Right atrium auricular region (tissue), 2 donors: ENCODE results near the gene ZNF253. TPM values are rescaled to one million over a fixed set of nuclear protein-coding genes. Genes with fewer than 3 reads are reported as not detected.
"Not testable (repeated sequence)": the region's sequence is repeated elsewhere in the genome, so short reads cannot be mapped to it uniquely, and the experiment has no call there.

Experiments used
- DNase-seq: peaks from one replicate; pipeline ENCODE4 v3.0.0-alpha.2; 2019; ENCODE audit warnings: low spot score
- H3K27ac ChIP-seq, 2 donors: fragments of 200-600 bp; sonication (generic); 1 replicate in 1 of 2; 2 replicates in 1 of 2; pipeline ENCODE4 v1.5.1; 2016 to 2019
- H3K27me3 ChIP-seq, 2 donors: fragments of 200-600 bp; sonication (generic); one replicate each; pipeline versions ENCODE4 v1.5.1 to v1.6.0; 2017 to 2019
- H3K36me3 ChIP-seq: fragments of 200-600 bp; sonication (generic); one replicate; pipeline ENCODE4 v1.5.1; 2016
- H3K4me1 ChIP-seq, 2 donors: fragments of 200-600 bp; sonication (generic); one replicate each; pipeline versions ENCODE4 v1.5.1 to v1.6.0; 2017 to 2019
- H3K4me3 ChIP-seq, 2 donors: fragments of 200-600 bp; sonication (generic); 1 replicate in 1 of 2; 2 replicates in 1 of 2; pipeline ENCODE4 v1.5.1; 2017 to 2019; ENCODE audit warnings: mild to moderate bottlenecking in 1 of 2, moderate library complexity in 1 of 2
- H3K9me3 ChIP-seq, 2 donors: fragments of 200-600 bp; sonication (generic); one replicate each; pipeline ENCODE4 v1.5.1; 2019
- CTCF ChIP-seq, 2 donors: fragments of 200-600 bp; sonication (generic); IDR thresholded peaks; one replicate each; pipeline ENCODE4 v1.5.1; 2019; ENCODE audit warnings: antibody characterized with exemption in 2 of 2
- total RNA-seq, 2 donors: library from RNA; depleted of rRNA; stranded (reverse); fragments of >200 nt; gene quantifications; one replicate each; pipeline ENCODE4 v1.1.0, GENCODE V29; 2016

Gene ZNF253
- total RNA-seq, 2 donors from 2014 or later, result 5.0 to 6.6 TPM

GRCh38 chr19:19823916-19824315 is 41.8 kb upstream of the ZNF253 start:
- Histone ChIP-seq H3K9me3 (peaks cover 0 to 15% of the 10 kb centered on the region in 2 donors), H3K27me3 (no peaks in the 10 kb centered on the region), H3K4me1 (peaks cover 0 to 13% of the 10 kb centered on the region in 2 donors), H3K4me3 (no peak overlapping the region), H3K27ac (no peak overlapping the region), H3K36me3 (no peaks in the 10 kb centered on the region)
- TF ChIP-seq CTCF (IDR thresholded peaks at IDR 0.05), result no peak
- no peak for DNase-seq

GRCh38 chr19:19826875-19827274 is 38.8 kb upstream of the ZNF253 start:
- Histone ChIP-seq H3K36me3 (no peaks in the 10 kb centered on the region), H3K4me1 (no peaks in the 10 kb centered on the region), H3K27me3 (no peaks in the 10 kb centered on the region), H3K27ac (no peak overlapping the region), H3K4me3 (no peak overlapping the region), H3K9me3 (peaks cover 5 to 44% of the 10 kb centered on the region in 2 donors)
- DNase-seq, result no peak
- no peak for TF ChIP-seq CTCF (IDR thresholded peaks at IDR 0.05)

GRCh38 chr19:19835560-19836038 is 30.1 kb upstream of the ZNF253 start:
- Histone ChIP-seq H3K27me3 (no peaks in the 10 kb centered on the region), H3K36me3 (no peaks in the 10 kb centered on the region), H3K9me3 (peaks cover 21 to 96% of the 10 kb centered on the region in 2 donors), H3K4me3 (no peak overlapping the region), H3K4me1 (no peaks in the 10 kb centered on the region), H3K27ac (no peak overlapping the region)
- TF ChIP-seq CTCF (IDR thresholded peaks at IDR 0.05), result no peak
- DNase-seq, result no peak

- no peaks in the 10 kb centered on the region for H3K4me1 ChIP-seq
- H3K4me3 ChIP-seq, result no peak overlapping the region
- no peak for TF ChIP-seq CTCF (IDR thresholded peaks at IDR 0.05)
- no peaks in the 10 kb centered on the region for H3K27me3 ChIP-seq
- no peak for DNase-seq
- H3K27ac ChIP-seq, result no peak overlapping the region
- H3K9me3 ChIP-seq, result no peaks in the 10 kb centered on the region
- no peaks in the 10 kb centered on the region for H3K36me3 ChIP-seq
Observed at GRCh38 chr19:19847781-19848180, 17.9 kb upstream of the ZNF253 start.

- H3K4me3 ChIP-seq, result no peak overlapping the region
- H3K4me1 ChIP-seq, result no peaks in the 10 kb centered on the region
- no peak overlapping the region for H3K27ac ChIP-seq
- H3K36me3 ChIP-seq, result no peaks in the 10 kb centered on the region
- TF ChIP-seq CTCF (IDR thresholded peaks at IDR 0.05), result no peak
- DNase-seq, result no peak
- H3K9me3 ChIP-seq, result no peaks in the 10 kb centered on the region
- no peaks in the 10 kb centered on the region for H3K27me3 ChIP-seq
Observed at GRCh38 chr19:19849056-19849455, 16.6 kb upstream of the ZNF253 start.

GRCh38 chr19:19851740-19852139 is 13.9 kb upstream of the ZNF253 start:
- not testable (repeated sequence) for H3K27me3 ChIP-seq, H3K4me3 ChIP-seq, H3K27ac ChIP-seq, H3K9me3 ChIP-seq, DNase-seq, H3K36me3 ChIP-seq, H3K4me1 ChIP-seq
